ENCODE data around the gene ALX4. TPM values are rescaled to one million over a fixed set of nuclear protein-coding genes. Genes with fewer than 3 reads are reported as not detected.

The ALX4 gene
- not detected in 2 replicates for total RNA-seq

DNA sequence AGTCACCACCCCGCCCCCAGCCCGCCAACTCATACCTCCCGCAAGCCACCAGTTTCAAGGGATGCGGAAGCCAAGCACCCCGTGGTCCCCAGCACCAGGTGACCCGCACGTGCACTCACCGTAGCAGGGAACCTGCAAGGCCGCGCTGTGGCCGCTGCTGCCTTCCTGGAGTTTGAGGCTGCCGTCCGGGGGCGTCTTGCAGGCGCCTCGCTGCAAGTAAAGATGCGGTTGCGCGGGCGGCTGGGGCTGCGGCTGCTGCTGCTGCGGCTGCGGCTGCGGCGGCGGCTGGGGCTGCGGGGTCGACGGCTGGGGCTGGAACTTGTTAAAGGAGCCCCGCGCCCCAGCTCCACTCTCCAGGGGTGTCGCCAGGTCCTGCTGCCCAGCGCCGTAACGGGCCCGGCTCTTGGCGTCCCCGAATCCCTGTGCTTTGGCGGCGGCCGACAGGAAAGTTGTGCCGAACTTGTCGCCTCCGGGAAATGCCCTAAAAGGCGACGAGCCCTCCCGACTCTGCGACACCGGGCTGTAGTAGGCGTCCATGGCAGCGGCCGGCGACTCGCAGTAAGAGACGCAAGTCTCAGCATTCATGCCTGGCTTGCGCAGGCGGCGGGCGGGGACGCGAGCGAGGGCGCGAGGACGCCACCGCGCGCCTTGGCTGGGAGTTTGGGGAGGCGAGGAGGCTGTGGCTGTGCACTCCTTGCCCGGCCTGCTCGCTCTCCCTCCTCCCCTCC, at the start of gene ALX4:
TSS of gene ALX4 (minus strand) at position 662 of the 728 bp plus-strand sequence. CDS start at position 585, 77 bp downstream.

Other genes starting within 250 kb of the ALX4 start
- gene ACCS, start 243.9 kb downstream of the ALX4 start, total RNA-seq: 4.8 and 8.2 TPM in 2 replicates
- 83.1 and 97.7 TPM in 2 replicates for gene EXT2, start 214.5 kb downstream of the ALX4 start, total RNA-seq